Activated CD4-positive, alpha-beta T cell treated with anti-CD3 and anti-CD28 coated beads, Interleukin-2, amount 10 ng/mL, durations not matched to agents 7 days and 5 days (primary cell): ENCODE measurements around the gene JAK1. TPM values are rescaled to one million over a fixed set of nuclear protein-coding genes. Genes with fewer than 3 reads are reported as not detected.

ENCODE experiments used
- CTCF ChIA-PET: fragments of 350-600 bp; sonication (Branson Sonifier 250); formaldehyde crosslinking; loops from one replicate; lab custom pipeline; 2021; ENCODE audit warnings: antibody characterized with exemption; lab: Charles Lee
- POLR2A ChIA-PET: fragments of 350-600 bp; sonication (Branson Sonifier 250); formaldehyde crosslinking; loops from one replicate; lab custom pipeline; 2021; ENCODE audit warnings: antibody characterized with exemption; lab: Charles Lee
- DNase-seq: peaks from one replicate; pipeline ENCODE4 v3.0.0-alpha.2; 2020
- H3K27ac Mint-ChIP-seq: one replicate; pipeline ENCODE4 v1.8.0; 2021; ENCODE audit warnings: mild to moderate bottlenecking, moderate library complexity, mixed read lengths
- H3K27me3 Mint-ChIP-seq: one replicate; pipeline ENCODE4 v1.8.0; 2021; ENCODE audit warnings: mixed read lengths
- H3K36me3 Mint-ChIP-seq: one replicate; pipeline ENCODE4 v1.8.0; 2021; ENCODE audit warnings: low read depth, mixed read lengths
- H3K4me1 Mint-ChIP-seq: one replicate; pipeline ENCODE4 v1.8.0; 2021; ENCODE audit warnings: mixed read lengths
- H3K4me3 Mint-ChIP-seq: one replicate; pipeline ENCODE4 v1.8.0; 2021; ENCODE audit warnings: mild to moderate bottlenecking, moderate library complexity, mixed read lengths
- H3K9me3 Mint-ChIP-seq: one replicate; pipeline ENCODE4 v1.8.0; 2021; ENCODE audit warnings: mixed read lengths
- total RNA-seq, 2 experiments: library from RNA; stranded (reverse); gene quantifications; one replicate each; pipeline ENCODE4 v1.2.3, GENCODE V29; 2021

Gene JAK1
- total RNA-seq, 2 experiments from 2014 or later: 198 to 212 TPM

DNA sequence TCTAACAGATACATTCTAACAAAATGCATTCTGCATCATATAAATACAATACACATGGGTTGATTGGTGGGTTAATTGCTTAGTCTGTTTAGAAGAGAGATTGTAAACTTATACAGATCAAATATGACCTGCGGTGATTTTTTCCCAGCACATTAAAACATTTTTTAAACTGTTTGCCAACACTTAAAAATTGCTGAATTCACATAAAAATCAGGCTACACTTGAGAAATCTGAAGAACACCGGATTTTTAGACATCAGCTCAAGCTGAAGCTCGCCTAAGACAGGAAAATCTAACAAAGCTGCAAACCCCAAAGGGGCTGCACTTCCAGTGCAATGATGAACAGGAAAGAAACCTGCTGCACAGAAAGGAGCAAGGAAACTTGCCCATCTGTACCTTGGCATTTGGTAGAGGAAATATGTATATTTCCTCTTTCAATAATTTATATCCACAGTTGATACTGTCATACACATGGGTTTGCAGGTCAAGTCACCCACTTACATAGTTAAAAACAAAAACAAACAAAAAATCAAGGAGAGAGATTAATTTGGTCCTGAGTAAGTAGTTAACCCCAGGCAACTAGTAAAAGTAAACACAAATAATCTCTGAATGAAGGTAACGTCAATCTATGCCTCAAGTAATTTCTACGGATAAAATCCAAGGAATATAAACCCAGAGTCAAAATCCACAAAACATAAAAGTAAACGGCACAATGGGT is 30.4 kb upstream of the JAK1 start:
- peaks cover 8% of the 10 kb centered on the region for H3K36me3 Mint-ChIP-seq
- ChIA-PET POLR2A (no interaction called here), CTCF (no interaction called here)
- H3K4me3 Mint-ChIP-seq: no peak overlapping the region
- H3K4me1 Mint-ChIP-seq: peaks cover 13% of the 10 kb centered on the region
- H3K27me3 Mint-ChIP-seq: peaks cover 6% of the 10 kb centered on the region
- H3K9me3 Mint-ChIP-seq: peaks cover 14% of the 10 kb centered on the region
- DNase-seq: no peak
- H3K27ac Mint-ChIP-seq: no peak overlapping the region

DNA sequence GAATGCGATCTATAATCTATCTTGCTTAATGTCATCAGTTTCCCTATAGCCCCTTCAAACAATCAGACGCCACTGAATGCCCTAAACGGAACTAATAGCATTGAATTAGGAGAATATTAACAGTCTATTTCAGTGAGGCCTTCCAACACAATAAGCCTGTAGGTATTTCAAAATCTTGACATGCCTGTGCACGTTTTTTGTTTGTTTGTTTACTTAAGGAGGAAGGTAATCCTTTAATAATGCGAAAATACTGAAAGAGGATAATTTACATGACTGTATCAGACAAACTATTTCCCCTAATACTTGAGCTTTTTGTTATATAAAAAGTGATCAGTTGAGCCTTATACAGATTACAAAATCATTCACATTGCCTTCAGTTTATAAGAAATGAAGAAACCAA is 29.0 kb upstream of the JAK1 start:
- Mint-ChIP-seq H3K9me3 (peaks cover 14% of the 10 kb centered on the region), H3K36me3 (peaks cover 8% of the 10 kb centered on the region), H3K4me1 (peaks cover 5% of the 10 kb centered on the region), H3K4me3 (no peak overlapping the region), H3K27me3 (peaks cover 6% of the 10 kb centered on the region), H3K27ac (no peak overlapping the region)
- POLR2A ChIA-PET: no interaction called here
- CTCF ChIA-PET: no interaction called here
- no peak for DNase-seq

DNA sequence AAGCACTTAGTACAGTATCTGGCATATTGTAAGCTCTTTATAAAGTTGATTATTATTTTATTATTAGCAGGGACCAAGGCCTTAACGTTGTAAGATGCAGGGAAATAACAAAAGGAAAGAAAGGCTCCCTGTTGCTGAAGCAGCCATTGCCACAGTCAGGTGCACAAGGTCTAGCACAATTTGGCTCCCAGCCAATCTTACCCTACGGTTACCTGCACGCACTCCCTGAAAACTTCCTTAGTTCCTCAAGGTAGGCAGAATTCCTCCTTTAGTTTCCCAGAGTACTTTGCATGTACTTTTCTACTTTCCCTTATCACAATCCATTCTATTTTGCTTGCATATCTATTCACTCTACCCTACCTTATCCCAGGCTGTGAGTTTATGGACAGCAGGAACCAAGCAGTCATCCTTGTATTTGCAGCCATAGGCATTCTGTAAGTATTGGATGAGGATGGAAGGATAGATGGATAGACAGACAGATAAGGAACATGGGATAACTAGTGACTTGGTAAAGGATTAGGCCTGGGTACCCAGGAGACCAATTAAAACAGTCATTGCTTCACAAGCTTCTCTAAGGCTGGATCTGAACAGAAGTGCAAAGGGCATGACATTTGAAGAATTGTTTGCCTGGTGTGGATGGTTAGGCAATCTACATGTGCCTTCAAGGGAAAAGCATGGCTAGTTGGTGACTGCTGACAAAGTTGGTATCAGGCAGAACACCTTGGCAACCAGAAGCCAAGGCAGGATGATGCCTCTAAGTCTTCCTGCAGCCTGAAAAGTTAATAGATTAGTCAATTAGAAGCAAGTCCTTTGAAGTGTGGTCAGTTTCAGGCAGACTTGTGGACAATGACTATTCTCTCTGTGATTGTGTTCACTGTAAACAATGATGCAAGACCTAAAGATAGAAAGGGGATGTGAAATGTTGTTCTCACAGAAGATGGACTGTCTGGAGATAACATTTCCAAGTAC is 20.8 kb upstream of the JAK1 start:
- no peak overlapping the region for H3K27ac Mint-ChIP-seq
- ChIA-PET POLR2A (no interaction called here), CTCF (no interaction called here)

DNA sequence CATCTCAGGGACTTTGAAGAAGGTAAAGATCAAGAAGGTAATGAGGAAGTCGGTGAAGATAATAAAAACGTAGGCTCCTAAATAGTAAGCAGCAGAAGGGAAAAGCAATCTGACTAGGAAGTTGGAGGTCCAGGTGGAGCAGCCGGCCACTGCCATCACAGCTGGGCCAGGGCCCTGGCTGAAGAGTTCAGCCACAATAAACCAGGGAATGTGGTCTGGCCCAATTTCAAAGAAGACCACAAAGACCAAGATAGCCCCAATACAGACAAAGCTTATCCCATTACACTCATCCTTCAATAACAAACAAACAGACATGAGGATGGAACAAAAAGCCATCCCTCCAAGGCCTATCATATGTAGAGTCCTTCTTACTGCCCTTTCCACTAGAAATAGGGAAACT is 18.4 kb upstream of the JAK1 start:
- DNase-seq: no peak
- Mint-ChIP-seq H3K27me3 (no peaks in the 10 kb centered on the region), H3K9me3 (no peaks in the 10 kb centered on the region), H3K4me1 (peaks cover 10% of the 10 kb centered on the region), H3K36me3 (no peaks in the 10 kb centered on the region), H3K27ac (no peak overlapping the region), H3K4me3 (no peak overlapping the region)
- ChIA-PET POLR2A (no interaction called here), CTCF (interaction anchor here (1.8 kb wide), 1 partner anchor 17 kb away, joined by 5 read pairs; no protein-coding TSS in a partner anchor)

More for the DNA sequence above, 20.8 kb upstream of the JAK1 start:
- Mint-ChIP-seq H3K4me1 (peaks cover 2% of the 10 kb centered on the region), H3K4me3 (no peak overlapping the region), H3K27me3 (no peaks in the 10 kb centered on the region), H3K36me3 (no peaks in the 10 kb centered on the region), H3K9me3 (no peaks in the 10 kb centered on the region)
- no peak for DNase-seq

DNA sequence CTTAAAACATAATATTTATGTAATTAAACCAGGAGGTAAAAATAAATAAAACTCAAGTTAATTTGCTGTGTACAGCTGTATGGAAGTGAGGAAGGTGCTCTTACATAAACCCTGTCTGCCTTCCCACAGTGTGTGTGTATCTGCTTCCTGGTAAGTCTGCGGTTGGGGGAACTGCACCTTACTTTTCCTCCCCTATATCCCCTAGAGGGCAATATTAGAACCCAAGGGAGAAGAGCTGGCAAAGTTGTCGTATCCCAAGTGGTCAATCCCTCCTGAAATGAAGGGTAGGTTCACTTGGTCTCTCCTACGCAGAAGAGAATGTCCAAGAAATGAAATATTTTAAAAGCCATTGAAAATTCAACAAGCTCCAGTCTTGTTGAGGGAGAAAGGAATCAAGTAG is 17.8 kb upstream of the JAK1 start:
- no peak overlapping the region for H3K27ac Mint-ChIP-seq
- no peak for DNase-seq
- CTCF ChIA-PET: no interaction called here
- no peak overlapping the region for H3K4me3 Mint-ChIP-seq
- no peaks in the 10 kb centered on the region for H3K36me3 Mint-ChIP-seq
- H3K9me3 Mint-ChIP-seq: no peaks in the 10 kb centered on the region
- peaks cover 10% of the 10 kb centered on the region for H3K4me1 Mint-ChIP-seq
- no peaks in the 10 kb centered on the region for H3K27me3 Mint-ChIP-seq
- POLR2A ChIA-PET: no interaction called here

DNA sequence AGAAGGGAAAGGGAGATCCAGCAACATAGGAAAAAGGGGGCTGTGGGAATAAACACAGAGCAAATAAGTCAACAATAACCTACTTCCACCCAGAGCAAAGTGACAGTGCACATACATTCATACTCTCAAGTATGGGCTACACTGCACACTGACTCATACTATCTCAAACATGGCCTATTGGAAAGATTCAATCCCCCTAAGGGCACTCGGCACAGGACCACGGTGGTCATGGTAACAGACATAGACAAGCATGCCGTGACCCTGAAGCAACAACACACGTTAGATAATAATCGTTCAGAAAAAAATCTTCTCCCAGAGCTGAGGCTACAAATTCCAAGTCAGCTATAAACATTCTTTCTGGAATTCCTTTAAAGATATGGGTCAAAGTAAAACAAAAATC is 16.8 kb upstream of the JAK1 start:
- ChIA-PET POLR2A (no interaction called here), CTCF (interaction anchor here (0.9 kb wide), 1 partner anchor 46 kb away, joined by 3 read pairs; no protein-coding TSS in a partner anchor)
- H3K4me1 Mint-ChIP-seq: peaks cover 10% of the 10 kb centered on the region
- no peak for DNase-seq
- H3K36me3 Mint-ChIP-seq: no peaks in the 10 kb centered on the region
- H3K9me3 Mint-ChIP-seq: no peaks in the 10 kb centered on the region
- no peaks in the 10 kb centered on the region for H3K27me3 Mint-ChIP-seq
- no peak overlapping the region for H3K4me3 Mint-ChIP-seq
- H3K27ac Mint-ChIP-seq: no peak overlapping the region

DNA sequence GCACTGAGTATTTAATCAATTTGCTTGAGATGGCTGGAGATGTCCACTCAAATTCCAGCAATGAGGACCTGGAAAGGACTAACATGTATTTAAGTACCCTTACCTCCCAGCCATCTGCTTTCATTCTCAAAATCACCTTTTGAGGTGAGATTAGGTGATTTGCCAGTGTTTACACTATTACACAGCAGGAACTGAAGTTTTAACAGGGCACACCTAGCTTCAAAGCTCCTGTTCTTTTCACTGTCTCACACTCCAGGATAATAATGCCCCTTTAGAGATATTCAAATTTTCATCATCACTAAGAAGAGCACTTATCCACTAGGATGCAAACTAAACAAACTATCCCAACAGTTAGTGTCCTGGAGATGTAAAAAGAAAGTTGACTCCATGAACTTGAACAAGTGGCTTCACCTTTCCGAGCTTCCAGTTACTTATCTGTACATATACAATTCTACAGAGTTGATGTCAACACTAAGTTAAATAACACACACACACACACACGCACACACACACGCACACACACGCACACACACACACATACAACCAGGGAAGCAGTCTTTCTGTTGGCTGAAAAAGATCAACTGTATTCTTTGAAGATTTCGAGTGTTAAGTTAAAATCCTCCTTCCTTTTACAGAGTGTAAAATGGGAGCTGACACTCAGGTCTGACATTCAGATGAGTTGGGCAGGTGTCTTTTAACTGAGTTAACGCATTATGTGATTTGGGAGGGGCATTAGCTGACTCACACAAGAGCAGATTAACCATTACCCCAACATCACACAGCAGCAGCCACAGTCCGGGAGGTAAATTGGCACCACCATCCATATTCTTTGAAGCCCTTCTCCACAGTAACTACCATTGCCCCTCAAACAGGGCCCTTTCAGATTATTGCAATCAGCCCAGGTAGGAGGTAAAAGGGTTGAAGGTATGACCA is 15.5 kb upstream of the JAK1 start:
- ChIA-PET CTCF (no interaction called here), POLR2A (no interaction called here)
- Mint-ChIP-seq H3K4me3 (no peak overlapping the region), H3K27ac (no peak overlapping the region), H3K4me1 (peaks cover 10% of the 10 kb centered on the region), H3K9me3 (no peaks in the 10 kb centered on the region), H3K36me3 (no peaks in the 10 kb centered on the region), H3K27me3 (no peaks in the 10 kb centered on the region)
- DNase-seq: no peak

DNA sequence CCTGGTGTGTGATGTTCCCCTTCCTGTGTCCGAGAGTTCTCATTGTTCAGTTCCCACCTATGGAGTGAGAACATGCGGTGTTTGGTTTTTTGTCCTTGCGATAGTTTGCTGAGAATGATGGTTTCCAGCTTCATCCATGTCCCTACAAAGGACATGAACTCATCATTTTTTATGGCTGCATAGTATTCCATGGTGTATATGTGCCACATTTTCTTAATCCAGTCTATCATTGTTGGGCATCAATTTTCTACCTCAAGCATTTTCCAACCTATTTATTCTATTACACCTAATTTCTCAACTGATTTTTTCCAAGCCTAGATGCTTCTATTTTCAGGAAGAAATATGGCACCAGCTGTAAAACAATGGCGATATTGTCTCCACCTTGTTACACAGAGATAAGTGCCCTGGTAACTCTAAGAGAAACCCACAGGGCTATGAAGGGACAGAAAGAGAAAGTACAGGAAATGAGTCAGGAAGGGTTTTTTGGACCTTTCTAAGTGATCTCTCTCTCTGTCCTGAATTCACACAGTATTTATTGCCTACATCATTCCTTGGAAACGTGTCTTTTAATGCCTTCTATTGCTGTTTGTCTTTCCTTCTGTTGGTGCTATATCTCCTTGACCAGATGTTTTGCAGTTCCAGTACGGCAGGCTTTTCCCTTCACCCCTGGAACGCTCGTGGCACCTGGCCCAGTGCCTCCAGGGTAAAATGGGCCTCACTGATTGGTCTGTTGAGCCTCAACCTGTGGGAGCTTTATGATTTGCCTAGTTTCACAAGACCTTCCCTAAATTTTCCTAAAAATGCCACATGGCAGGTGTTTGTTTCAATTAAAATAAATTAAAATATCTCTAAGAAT is 14.6 kb upstream of the JAK1 start:
- H3K4me3 Mint-ChIP-seq: no peak overlapping the region

DNA sequence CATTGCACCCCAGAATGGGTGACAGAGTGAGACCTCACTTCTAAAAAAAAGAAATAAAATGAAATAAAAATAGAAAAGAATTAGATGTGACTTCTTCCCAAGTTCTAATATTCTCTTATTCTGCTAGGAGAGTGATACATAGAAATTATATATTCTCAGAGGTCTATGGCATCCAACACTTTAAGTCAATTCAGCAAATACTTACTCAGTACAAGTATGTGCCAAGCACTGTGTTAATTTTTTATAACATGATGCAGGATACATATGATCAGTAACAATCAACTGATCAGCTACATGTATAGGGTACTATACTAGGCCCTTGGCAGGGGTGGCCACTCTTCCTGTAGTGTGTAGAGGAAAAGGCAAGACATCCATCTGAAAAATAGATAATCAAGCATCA is 13.0 kb upstream of the JAK1 start:
- Mint-ChIP-seq H3K9me3 (no peaks in the 10 kb centered on the region), H3K36me3 (no peaks in the 10 kb centered on the region)
- CTCF ChIA-PET: interaction anchor here (1.2 kb wide), 1 partner anchor 153 kb away, joined by 4 read pairs; no protein-coding TSS in a partner anchor

More for the DNA sequence above, 14.6 kb upstream of the JAK1 start:
- H3K27me3 Mint-ChIP-seq: no peaks in the 10 kb centered on the region
- peaks cover 10% of the 10 kb centered on the region for H3K4me1 Mint-ChIP-seq
- ChIA-PET CTCF (interaction anchor here (1.0 kb wide), 1 partner anchor 47 kb away, joined by 3 read pairs; no protein-coding TSS in a partner anchor), POLR2A (no interaction called here)
- no peaks in the 10 kb centered on the region for H3K9me3 Mint-ChIP-seq
- no peaks in the 10 kb centered on the region for H3K36me3 Mint-ChIP-seq
- no peak for DNase-seq
- H3K27ac Mint-ChIP-seq: no peak overlapping the region

DNA sequence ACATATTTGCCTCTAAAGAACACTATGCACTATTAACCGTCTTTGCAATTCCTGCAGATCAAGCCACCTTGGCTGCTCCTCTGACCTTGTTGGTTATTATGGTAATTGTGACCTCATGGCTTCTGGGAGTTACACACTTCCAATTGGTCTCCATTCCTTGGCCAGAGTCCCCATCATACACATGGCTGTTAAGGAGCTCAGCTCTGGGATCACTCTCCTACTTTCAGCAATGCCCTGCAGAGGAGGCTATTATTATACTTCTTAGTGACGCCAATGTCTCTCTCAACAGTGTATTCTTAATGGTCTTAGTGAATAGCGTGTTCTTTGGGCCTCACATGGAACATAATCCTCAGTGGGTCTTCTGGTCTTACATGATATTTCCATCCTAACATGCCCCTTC is 10.0 kb upstream of the JAK1 start:
- H3K9me3 Mint-ChIP-seq: no peaks in the 10 kb centered on the region
- H3K27ac Mint-ChIP-seq: no peak overlapping the region
- no peaks in the 10 kb centered on the region for H3K27me3 Mint-ChIP-seq
- POLR2A ChIA-PET: interaction anchor here (0.6 kb wide), 1 partner anchor 67 kb away, joined by 3 read pairs; no protein-coding TSS in a partner anchor
- H3K36me3 Mint-ChIP-seq: no peaks in the 10 kb centered on the region
- peaks cover 8% of the 10 kb centered on the region for H3K4me1 Mint-ChIP-seq
- H3K4me3 Mint-ChIP-seq: no peak overlapping the region
- DNase-seq: no peak
- CTCF ChIA-PET: interaction anchor here (0.6 kb wide), 1 partner anchor 39 kb away, joined by 3 read pairs; no protein-coding TSS in a partner anchor

More for the DNA sequence above, 13.0 kb upstream of the JAK1 start:
- H3K27me3 Mint-ChIP-seq: no peaks in the 10 kb centered on the region
- H3K4me3 Mint-ChIP-seq: no peak overlapping the region
- no peak overlapping the region for H3K27ac Mint-ChIP-seq
- DNase-seq: no peak
- POLR2A ChIA-PET: no interaction called here
- H3K4me1 Mint-ChIP-seq: peaks cover 10% of the 10 kb centered on the region

DNA sequence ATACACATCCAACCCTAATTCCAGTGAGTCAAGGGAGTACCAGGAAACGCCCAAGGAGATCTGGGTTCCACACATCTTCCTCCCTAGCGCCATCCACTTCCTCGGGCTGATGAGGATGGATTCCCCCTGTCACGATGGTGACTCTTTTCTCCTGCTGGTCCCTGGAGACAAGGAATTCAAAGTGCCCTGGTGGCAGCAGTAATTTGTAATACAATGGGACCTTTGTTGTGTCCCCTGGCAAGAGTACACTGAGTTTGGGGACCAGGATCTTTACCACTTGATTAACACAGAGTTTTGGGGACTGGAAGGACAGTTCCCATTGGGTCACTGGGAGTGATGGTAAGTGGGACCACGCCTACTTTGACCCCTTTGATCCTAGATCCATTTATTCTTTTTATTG is 9.4 kb upstream of the JAK1 start:
- Mint-ChIP-seq H3K27me3 (no peaks in the 10 kb centered on the region), H3K27ac (no peak overlapping the region), H3K4me3 (no peak overlapping the region), H3K9me3 (no peaks in the 10 kb centered on the region), H3K4me1 (peaks cover 2% of the 10 kb centered on the region), H3K36me3 (no peaks in the 10 kb centered on the region)
- ChIA-PET CTCF (no interaction called here), POLR2A (no interaction called here)
- no peak for DNase-seq
